K562 (cell line): Measurements from ENCODE around the gene UVRAG. TPM values are rescaled to one million over a fixed set of nuclear protein-coding genes. Genes with fewer than 3 reads are reported as not detected.

Experiments used
- ATAC-seq: fragments of 200-7000 bp; cut with Tn5 transposase; 3 replicates; pipeline ENCODE4 v1.9.1; 2020; ENCODE audit warnings: moderate library complexity
- BruUV-seq: library from RNA; stranded (reverse); fragments of 400-500 nt; replicated peaks from 2 replicates; lab custom pipeline; 2021; lab: Mats Ljungman, UMichigan
- CTCF ChIA-PET: fragments of 300-600 bp; formaldehyde crosslinking; extraction: SDS; loops from one replicate; lab custom pipeline; 2021; ENCODE audit warnings: low intra/inter-chr PET ratio; lab: Yijun Ruan, JAX
- POLR2A ChIA-PET: fragments of 300-600, 350-650 bp; sonication (Branson Sonifier 250); formaldehyde crosslinking; extraction: SDS; loops from one replicate; lab custom pipeline; 2021; ENCODE audit warnings: antibody characterized with exemption, inconsistent platforms; lab: Yijun Ruan, JAX
- DNase-seq, 4 experiments: peaks; one replicate each; pipeline versions ENCODE4 v3.0.0 to v3.0.0-alpha.2; 2011 to 2018; ENCODE audit warnings: low spot score in 3 of 4, mixed read lengths in 3 of 4; ENCODE audit errors: extremely low read depth in 1 of 4
- FAIRE-seq: peaks from 2 replicates; lab custom pipeline; 2011; peaks lifted over from hg19 to GRCh38; lab: Jason Lieb, UNC
- H2AFZ ChIP-seq: 2 replicates; pipeline ENCODE4 v1.6.0; 2011; ENCODE audit warnings: low read depth, low read length, control low read depth, inconsistent platforms
- H3K27ac ChIP-seq: fragments of 200-600 bp; 3 replicates; pipeline ENCODE4 v1.8.0; 2011; ENCODE audit warnings: low read depth, mild to moderate bottlenecking, control low read depth, inconsistent platforms, low read length, moderate library complexity, mixed read lengths; ENCODE audit errors: extremely low read depth
- H3K27me3 ChIP-seq, 2 experiments: fragments of 300-600 bp in 1 of 2; 2 replicates in 1 of 2; 3 replicates in 1 of 2; pipeline versions ENCODE4 v1.6.0 to v1.8.0; 2011; ENCODE audit warnings: inconsistent platforms in 2 of 2, low read length in 2 of 2, mild to moderate bottlenecking in 1 of 2, mixed read lengths in 1 of 2, moderate library complexity in 1 of 2; ENCODE audit not compliant: control insufficient read depth in 2 of 2, insufficient read depth in 2 of 2
- H3K36me3 ChIP-seq: fragments of 300-600 bp; 3 replicates; pipeline ENCODE4 v1.8.0; 2011; ENCODE audit warnings: mild to moderate bottlenecking, low read length, inconsistent platforms; ENCODE audit not compliant: control insufficient read depth, insufficient read depth
- H3K4me1 ChIP-seq, 2 experiments: fragments of 200-600 bp in 1 of 2; replicated peaks in 1 of 2; 2 replicates in 1 of 2; 3 replicates in 1 of 2; pipeline versions ENCODE4 v1.5.1 to v1.8.0; 2011; ENCODE audit warnings: inconsistent platforms in 2 of 2, low read length in 2 of 2, mild to moderate bottlenecking in 1 of 2, mixed read lengths in 1 of 2, moderate library complexity in 1 of 2; ENCODE audit not compliant: control insufficient read depth in 2 of 2, insufficient read depth in 2 of 2
- H3K4me2 ChIP-seq: 2 replicates; pipeline ENCODE4 v1.6.1; 2011; ENCODE audit warnings: low read length, control low read depth, inconsistent platforms, mixed read lengths; ENCODE audit not compliant: insufficient read depth
- H3K4me3 ChIP-seq: fragments of 200-600 bp; sonication (generic), shearing (Covaris generic); 2 replicates; pipeline ENCODE4 v1.5.1; 2016; ENCODE audit warnings: control low read depth, inconsistent platforms
- H3K79me2 ChIP-seq: fragments of 200-600 bp; 3 replicates; pipeline ENCODE4 v1.8.0; 2011; ENCODE audit warnings: low read length, inconsistent platforms; ENCODE audit not compliant: control insufficient read depth, insufficient read depth
- H3K9ac ChIP-seq, 2 experiments: 2 replicates each; pipeline versions ENCODE4 v1.6.0 to v1.6.1; 2011; ENCODE audit warnings: low read depth in 2 of 2, low read length in 2 of 2, control low read depth in 1 of 2, inconsistent platforms in 1 of 2, mild to moderate bottlenecking in 1 of 2, mixed read lengths in 1 of 2; ENCODE audit not compliant: insufficient read depth in 1 of 2
- H3K9me1 ChIP-seq: one replicate; pipeline ENCODE4 v1.6.0; 2011; ENCODE audit warnings: inconsistent platforms, mild to moderate bottlenecking, low read length, moderate library complexity; ENCODE audit not compliant: control insufficient read depth, insufficient read depth
- H3K9me3 ChIP-seq: replicated peaks from 2 replicates; pipeline ENCODE4 v1.5.1; 2011; ENCODE audit warnings: low read depth, low read length, inconsistent platforms; ENCODE audit not compliant: control insufficient read depth, insufficient read depth
- H4K20me1 ChIP-seq: replicated peaks from 2 replicates; pipeline ENCODE4 v1.6.1; 2011; ENCODE audit warnings: low read length, inconsistent platforms, mixed read lengths; ENCODE audit not compliant: control insufficient read depth, insufficient read depth
- BMI1 ChIP-seq: fragments of 150-350 bp; IDR thresholded peaks from 2 replicates; pipeline ENCODE4 v1.6.1; 2014; ENCODE audit warnings: low read length
- BRD9 ChIP-seq: fragments of 450-650 bp; IDR thresholded peaks from 2 replicates; pipeline ENCODE4 v1.6.1; 2018; ENCODE audit warnings: low read depth; ENCODE audit not compliant: partially characterized antibody
- DACH1 ChIP-seq: fragments of 450-650 bp; IDR thresholded peaks from 2 replicates; pipeline ENCODE4 v1.6.1; 2018; ENCODE audit not compliant: partially characterized antibody
- EHMT2 ChIP-seq: fragments of 450-650 bp; IDR thresholded peaks from 2 replicates; pipeline ENCODE4 v1.6.1; 2018; ENCODE audit warnings: antibody characterized with exemption
- FOXP1 ChIP-seq: sonication (generic); formaldehyde crosslinking; IDR thresholded peaks from 2 replicates; pipeline ENCODE4 v1.8.0; 2022; ENCODE audit warnings: mild to moderate bottlenecking, missing genetic modification reagents
- GATAD2B ChIP-seq: fragments of 450-650 bp; IDR thresholded peaks from 2 replicates; pipeline ENCODE4 v1.6.1; 2017; ENCODE audit warnings: mild to moderate bottlenecking, borderline replicate concordance
- JUN ChIP-seq, 2 experiments: sonication (generic) in 1 of 2; formaldehyde crosslinking in 1 of 2; IDR thresholded peaks; 2 replicates each; pipeline versions ENCODE4 v1.6.1 to v1.8.0; 2012 to 2022; ENCODE audit warnings: borderline replicate concordance in 2 of 2, mild to moderate bottlenecking in 2 of 2, improper control_type of control experiment in 1 of 2, low read depth in 1 of 2, low read length in 1 of 2, missing genetic modification reagents in 1 of 2
- MBD2 ChIP-seq: sonication (generic); IDR thresholded peaks from 2 replicates; pipeline ENCODE4 v1.6.1; 2016; ENCODE audit warnings: low read depth, borderline replicate concordance
- MEF2D ChIP-seq: conservative IDR thresholded peaks from 2 replicates; pipeline ENCODE4 v1.6.1; 2016; ENCODE audit warnings: low read depth, missing genetic modification characterization, missing compliant biosample characterization
- MTA3 ChIP-seq: fragments of 450-650 bp; formaldehyde crosslinking; IDR thresholded peaks from 2 replicates; pipeline ENCODE4 v1.6.1; 2017; ENCODE audit warnings: mild to moderate bottlenecking, borderline replicate concordance
- MXI1 ChIP-seq: IDR thresholded peaks from 2 replicates; pipeline ENCODE4 v1.6.1; 2011; ENCODE audit warnings: low read depth, mild to moderate bottlenecking, improper control_type of control experiment, low read length
- NR2C1 ChIP-seq, 2 experiments: fragments of 450-650 bp; IDR thresholded peaks; 2 replicates each; pipeline ENCODE4 v1.6.1; 2017; ENCODE audit warnings: mild to moderate bottlenecking in 2 of 2, antibody characterized with exemption in 1 of 2, inconsistent platforms in 1 of 2, missing compliant biosample characterization in 1 of 2, missing genetic modification characterization in 1 of 2
- SRSF7 ChIP-seq: fragments of 200-400 bp; formaldehyde crosslinking; optimal IDR thresholded peaks from 2 replicates; pipeline ENCODE3; 2017; ENCODE audit warnings: mild to moderate bottlenecking, low read depth, low read length
- ZNF134 ChIP-seq: fragments of 250-450 bp; sonication (Bioruptor Pico); conservative IDR thresholded peaks from 2 replicates; pipeline ENCODE4 v1.4.0; 2020
- ZNF140 ChIP-seq: fragments of 250-450 bp; sonication (Bioruptor Pico); IDR thresholded peaks from 2 replicates; pipeline ENCODE4 v1.8.0; 2021; ENCODE audit warnings: moderate library complexity, mild to moderate bottlenecking, inconsistent platforms
- ZNF280B ChIP-seq: fragments of 250-450 bp; sonication (Bioruptor Pico); IDR thresholded peaks from 2 replicates; pipeline ENCODE4 v1.5.1; 2021; ENCODE audit warnings: mild to moderate bottlenecking
- ZNF668 ChIP-seq: fragments of 250-450 bp; sonication (Bioruptor Pico); IDR thresholded peaks from 2 replicates; pipeline ENCODE4 v1.8.0; 2022; ENCODE audit warnings: mild to moderate bottlenecking, inconsistent platforms
- WGBS: fragments of 100-300 bp; shearing (Covaris generic); methylation state at CpG from one replicate; pipeline ENCODE4 v1.1.6; 2016; ENCODE audit warnings: low coverage, mixed read lengths; ENCODE audit not compliant: insufficient coverage; ENCODE audit errors: missing lambda C conversion rate; 5-methylcytosine and 5-hydroxymethylcytosine counted together
- in situ Hi-C: fragments of 300-500 bp; cut with MboI; formaldehyde crosslinking; loops from 4 replicates; pipeline ENCODE4 v1.15.0; 2018; ENCODE audit warnings: inconsistent platforms, mixed read lengths
- intact Hi-C: fragments of 100-400 bp; cut with micrococcal nuclease; formaldehyde crosslinking; loops from 2 replicates; pipeline ENCODE4 v1.14.2; 2022
- polyA plus RNA-seq, 8 experiments: library from polyadenylated mRNA; depleted of rRNA in 4 of 8; stranded (reverse) in 5 of 8; unstranded in 3 of 8; fragments of >200 nt; fragmentation: Nextera tagmentation in 2 of 8; fragmentation: Illumina TruSeq in 1 of 8; extraction: Ambion mirVana in 2 of 8; extraction: Trizol in 1 of 8; gene quantifications; 2 replicates each; pipeline versions ENCODE4 v1.2.1 to v1.2.3, GENCODE V29; 2011 to 2014; ENCODE audit warnings: inconsistent platforms in 1 of 8, missing spikeins in 1 of 8
- total RNA-seq, 7 experiments: library from RNA; depleted of rRNA in 6 of 7; stranded (reverse); fragments of >200 nt in 6 of 7; fragmentation: Illumina TruSeq in 2 of 7; extraction: Trizol in 2 of 7; gene quantifications; 2 replicates each; pipeline versions ENCODE4 v1.2.1 to v1.2.3, GENCODE V29; 2011 to 2021; ENCODE audit warnings: low replicate concordance in 1 of 7
- TF ChIP-seq, protein P1 (sequence below): fragments of 450-650 bp; IDR thresholded peaks from 2 replicates; pipeline ENCODE4 v1.6.1; 2018; ENCODE audit warnings: mild to moderate bottlenecking, low read depth; ENCODE audit not compliant: partially characterized antibody

UVRAG gene
- total and polyA plus RNA-seq, 9 of the 15 experiments (the other 6 are each of a cell fraction or from before 2014, with no cell fraction given), result 3.1 to 17.8 (median 12.4) TPM

GRCh38 chr11:75855206-75855605, 40.2 kb downstream of the UVRAG start (continued):
- TF ChIP-seq, protein P1, sequence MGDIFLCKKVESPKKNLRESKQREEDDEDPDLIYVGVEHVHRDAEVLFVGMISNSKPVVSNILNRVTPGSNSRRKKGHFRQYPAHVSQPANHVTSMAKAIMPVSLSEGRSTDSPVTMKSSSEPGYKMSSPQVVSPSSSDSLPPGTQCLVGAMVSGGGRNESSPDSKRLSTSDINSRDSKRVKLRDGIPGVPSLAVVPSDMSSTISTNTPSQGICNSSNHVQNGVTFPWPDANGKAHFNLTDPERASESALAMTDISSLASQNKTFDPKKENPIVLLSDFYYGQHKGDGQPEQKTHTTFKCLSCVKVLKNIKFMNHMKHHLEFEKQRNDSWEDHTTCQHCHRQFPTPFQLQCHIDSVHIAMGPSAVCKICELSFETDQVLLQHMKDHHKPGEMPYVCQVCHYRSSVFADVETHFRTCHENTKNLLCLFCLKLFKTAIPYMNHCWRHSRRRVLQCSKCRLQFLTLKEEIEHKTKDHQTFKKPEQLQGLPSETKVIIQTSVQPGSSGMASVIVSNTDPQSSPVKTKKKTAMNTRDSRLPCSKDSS, result no peak
- TF ChIP-seq MTA3 (no peak), MXI1 (no peak), ZNF280B (CRISPR knock-in tag) (no peak)

DNA sequence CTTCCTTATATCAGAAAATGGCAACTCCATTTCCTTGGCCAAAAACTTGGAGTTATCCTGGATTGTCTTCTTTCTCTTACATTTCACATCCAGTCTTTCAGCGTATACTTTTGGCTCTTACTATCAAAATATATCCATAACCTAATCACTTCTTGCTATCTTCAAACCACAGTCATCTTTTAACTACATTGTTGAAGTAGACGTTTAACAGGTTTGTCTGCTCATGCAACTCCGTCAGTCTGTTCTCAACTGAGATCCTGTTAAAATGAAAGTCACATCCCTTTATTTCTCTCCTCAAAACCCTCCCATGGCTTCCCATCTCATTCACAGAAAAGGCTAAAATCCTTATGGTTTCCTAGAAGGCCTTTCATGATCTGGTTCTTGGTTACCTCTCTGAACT, 41.9 kb downstream of the UVRAG start:
- no peaks in the 10 kb centered on the region for H3K27me3 ChIP-seq
- in situ Hi-C loops (loop anchor here (25.0 kb wide), 1 partner anchor 420 kb away; the partner anchor contains the start of gene KLHL35), intact Hi-C loops (no loop called here)
- H3K9me1 ChIP-seq, result no peaks in the 10 kb centered on the region
- ATAC-seq (no peak), DNase-seq (no peak), FAIRE-seq (no peak)
- H3K4me3 ChIP-seq, result no peak overlapping the region
- no peak overlapping the region for H3K4me2 ChIP-seq
- H3K9ac ChIP-seq, result no peak overlapping the region
- CTCF ChIA-PET, result no interaction called here
- H3K9me3 ChIP-seq, result no peaks in the 10 kb centered on the region
- POLR2A ChIA-PET, result interaction anchor here (0.6 to 1.3 kb wide), 2 partner anchors 9 to 151 kb away, joined by 3 to 5 read pairs; no protein-coding TSS in a partner anchor
- no TSS peak for BruUV-seq
- 72% methylated on average over 3 of the region's 3 CpGs for WGBS
- H3K79me2 ChIP-seq, result peaks cover 6% of the 10 kb centered on the region; the same call in 2 of the 3 replicates
- no peaks in the 10 kb centered on the region for H4K20me1 ChIP-seq
- peaks cover 18% of the 10 kb centered on the region; the same call in 2 of the 3 replicates for H3K36me3 ChIP-seq
- no peak overlapping the region for H2AFZ ChIP-seq
- no peaks in the 10 kb centered on the region for H3K4me1 ChIP-seq
- no peak overlapping the region for H3K27ac ChIP-seq
- TF ChIP-seq ZNF140 (CRISPR knock-in tag), result no peak
- no peak for TF ChIP-seq ZNF668 (CRISPR knock-in tag)
- TF ChIP-seq NR2C1 (IDR thresholded peaks at IDR 0.05), result no peak
- TF ChIP-seq NR2C1 (tag; IDR thresholded peaks at IDR 0.05), result no peak
- no peak for TF ChIP-seq SRSF7
- TF ChIP-seq ZNF134, result no peak
- no peak for TF ChIP-seq DACH1
- no peak for TF ChIP-seq EHMT2
- no peak for TF ChIP-seq MEF2D (tag)
- TF ChIP-seq MBD2, result no peak
- no peak for TF ChIP-seq GATAD2B
- no peak for TF ChIP-seq BRD9
- TF ChIP-seq BMI1, result no peak
- TF ChIP-seq JUN (IDR thresholded peaks at IDR 0.05; ENCODE audit: borderline replicate concordance, low read depth, low read length), result no peak
- TF ChIP-seq JUN (CRISPR knock-in tag; IDR thresholded peaks at IDR 0.05; ENCODE audit: borderline replicate concordance), result no peak
- TF ChIP-seq FOXP1, result no peak
- TF ChIP-seq, protein P1, result no peak
